ENCODE measurements around the gene COLEC11. TPM values are rescaled to one million over a fixed set of nuclear protein-coding genes. Genes with fewer than 3 reads are reported as not detected.

The COLEC11 gene
- total RNA-seq, 1 donor from 2014 or later, result 0.49 TPM

Other genes with a start within 250 kb of the COLEC11 start
- 47.6 and 52.1 TPM in 2 replicates for gene EIPR1, start 217.3 kb upstream of the COLEC11 start, total RNA-seq
- 87.8 and 91.7 TPM in 2 replicates for gene TRAPPC12, start 215.4 kb upstream of the COLEC11 start, total RNA-seq
- 33.7 and 36.2 TPM in 2 replicates for gene ADI1, start 75.6 kb upstream of the COLEC11 start, total RNA-seq
- gene RNASEH1, start 36.8 kb upstream of the COLEC11 start, total RNA-seq, result 27.8 and 29.8 TPM in 2 replicates
- 1,768 and 1,784 TPM in 2 replicates for gene RPS7, start 19.9 kb upstream of the COLEC11 start, total RNA-seq
- not detected in 2 replicates for gene ALLC, start 63.1 kb downstream of the COLEC11 start, total RNA-seq
- not detected in 2 replicates for gene DCDC2C, start 108.5 kb downstream of the COLEC11 start, total RNA-seq